Rectal smooth muscle tissue (tissue), 1 donor: ENCODE measurements around the gene FAM81A.
A peak's percentile ranks its signal among the peaks of the same experiment; 100 is the strongest.

ENCODE experiments used
- H3K27ac ChIP-seq: one replicate; pipeline ENCODE4 v1.7.0; 2013; ENCODE audit warnings: low read depth, low read length, inconsistent platforms
- H3K27me3 ChIP-seq: one replicate; pipeline ENCODE4 v1.7.0; 2013; ENCODE audit warnings: low read length; ENCODE audit not compliant: control insufficient read depth, insufficient read depth
- H3K36me3 ChIP-seq: one replicate; pipeline ENCODE4 v1.7.0; 2013; ENCODE audit warnings: low read length; ENCODE audit not compliant: control insufficient read depth, insufficient read depth
- H3K4me1 ChIP-seq: one replicate; pipeline ENCODE4 v1.7.0; 2013; ENCODE audit warnings: low read length; ENCODE audit not compliant: control insufficient read depth, insufficient read depth
- H3K4me3 ChIP-seq: one replicate; pipeline ENCODE4 v1.7.0; 2013; ENCODE audit warnings: low read length
- H3K9ac ChIP-seq: one replicate; pipeline ENCODE4 v1.7.0; 2013; ENCODE audit warnings: low read length

FAM81A gene

GRCh38 chr15:59436774-59437141 lies 1.2 kb upstream of the FAM81A start:
- Histone ChIP-seq H3K36me3 (no peaks in the 10 kb centered on the region), H3K27me3 (peaks cover 3% of the 10 kb centered on the region), H3K4me3 (peak overlapping the region; percentile 68), H3K27ac (no peak overlapping the region), H3K4me1 (peaks cover 5% of the 10 kb centered on the region), H3K9ac (no peak overlapping the region)

- Histone ChIP-seq H3K36me3 (no peaks in the 10 kb centered on the region), H3K27ac (no peak overlapping the region), H3K4me1 (peaks cover 5% of the 10 kb centered on the region), H3K4me3 (peak overlapping the region; percentile 68), H3K27me3 (peaks cover 3% of the 10 kb centered on the region), H3K9ac (no peak overlapping the region)
Measured at GRCh38 chr15:59437142-59437816, 707 bp upstream of the FAM81A start.

- Histone ChIP-seq H3K36me3 (no peaks in the 10 kb centered on the region), H3K4me3 (peak overlapping the region; percentile 75), H3K27ac (no peak overlapping the region), H3K4me1 (peaks cover 5% of the 10 kb centered on the region), H3K27me3 (peaks cover 3% of the 10 kb centered on the region), H3K9ac (no peak overlapping the region)
Measured at GRCh38 chr15:59438625-59439290, 772 bp downstream of the FAM81A start.

- Histone ChIP-seq H3K27ac (no peak overlapping the region), H3K9ac (no peak overlapping the region), H3K4me3 (no peak overlapping the region), H3K27me3 (peaks cover 3% of the 10 kb centered on the region), H3K36me3 (no peaks in the 10 kb centered on the region), H3K4me1 (peaks cover 5% of the 10 kb centered on the region)
Measured at GRCh38 chr15:59439576-59439975, 1.6 kb downstream of the FAM81A start.

- H3K27ac ChIP-seq, result no peak overlapping the region
- no peaks in the 10 kb centered on the region for H3K4me1 ChIP-seq
- no peak overlapping the region for H3K9ac ChIP-seq
- H3K36me3 ChIP-seq, result no peaks in the 10 kb centered on the region
- H3K27me3 ChIP-seq, result no peaks in the 10 kb centered on the region
- H3K4me3 ChIP-seq, result no peak overlapping the region
Measured at GRCh38 chr15:59443341-59444072, 5.5 kb downstream of the FAM81A start.

- H3K27ac ChIP-seq, result no peak overlapping the region
- H3K4me3 ChIP-seq, result no peak overlapping the region
- no peaks in the 10 kb centered on the region for H3K27me3 ChIP-seq
- H3K36me3 ChIP-seq, result no peaks in the 10 kb centered on the region
- no peaks in the 10 kb centered on the region for H3K4me1 ChIP-seq
- H3K9ac ChIP-seq, result no peak overlapping the region
Measured at GRCh38 chr15:59444081-59444835, 6.3 kb downstream of the FAM81A start.

- H3K4me3 ChIP-seq, result peak overlapping the region; percentile 15
- no peaks in the 10 kb centered on the region for H3K4me1 ChIP-seq
- H3K9ac ChIP-seq, result no peak overlapping the region
- no peaks in the 10 kb centered on the region for H3K27me3 ChIP-seq
- no peak overlapping the region for H3K27ac ChIP-seq
- H3K36me3 ChIP-seq, result no peaks in the 10 kb centered on the region
Measured at GRCh38 chr15:59444980-59445545, 7.1 kb downstream of the FAM81A start.

- H3K36me3 ChIP-seq, result no peaks in the 10 kb centered on the region
- no peaks in the 10 kb centered on the region for H3K27me3 ChIP-seq
- no peak overlapping the region for H3K27ac ChIP-seq
- H3K9ac ChIP-seq, result no peak overlapping the region
- no peak overlapping the region for H3K4me3 ChIP-seq
- H3K4me1 ChIP-seq, result no peaks in the 10 kb centered on the region
Measured at GRCh38 chr15:59446232-59446957, 8.4 kb downstream of the FAM81A start.

GRCh38 chr15:59447367-59447766 lies 9.4 kb downstream of the FAM81A start:
- Histone ChIP-seq H3K4me3 (no peak overlapping the region), H3K36me3 (no peaks in the 10 kb centered on the region), H3K9ac (no peak overlapping the region), H3K27me3 (no peaks in the 10 kb centered on the region), H3K27ac (no peak overlapping the region), H3K4me1 (no peaks in the 10 kb centered on the region)

- Histone ChIP-seq H3K36me3 (no peaks in the 10 kb centered on the region), H3K4me3 (no peak overlapping the region), H3K9ac (no peak overlapping the region), H3K27ac (no peak overlapping the region), H3K27me3 (no peaks in the 10 kb centered on the region), H3K4me1 (no peaks in the 10 kb centered on the region)
Measured at GRCh38 chr15:59448871-59449270, 10.9 kb downstream of the FAM81A start.

GRCh38 chr15:59453474-59454215 lies 15.7 kb downstream of the FAM81A start:
- Histone ChIP-seq H3K27me3 (no peaks in the 10 kb centered on the region), H3K36me3 (no peaks in the 10 kb centered on the region), H3K9ac (no peak overlapping the region), H3K27ac (no peak overlapping the region), H3K4me1 (no peaks in the 10 kb centered on the region), H3K4me3 (no peak overlapping the region)
